CD4-positive, alpha-beta T cell treated with Interleukin-6 for 4 hours (primary cell): ENCODE results near the gene BACH1.
"Not testable (repeated sequence)": the region's sequence is repeated elsewhere in the genome, so short reads cannot be mapped to it uniquely, and the experiment has no call there.

Experiments used
- DNase-seq: peaks from one replicate; pipeline ENCODE4 v3.0.0-alpha.2; 2020; ENCODE audit warnings: mixed read lengths

The BACH1 gene

GRCh38 chr21:29298348-29299045, at the start of gene BACH1:
BACH1 (plus strand) TSS chr21:29298922; CDS start chr21:29321281, 22,359 bp downstream.
- peak; percentile 89 for DNase-seq

GRCh38 chr21:29249289-29249688, 49.4 kb upstream of the BACH1 start:
- not testable (repeated sequence) for DNase-seq

GRCh38 chr21:29250636-29251035, 48.1 kb upstream of the BACH1 start:
- DNase-seq, result no peak

- DNase-seq, result not testable (repeated sequence)
These were observed 44.9 kb upstream of the BACH1 start for GRCh38 chr21:29253861-29254260.

GRCh38 chr21:29254550-29254949, 44.2 kb upstream of the BACH1 start:
- no peak for DNase-seq

GRCh38 chr21:29256126-29256910, 42.4 kb upstream of the BACH1 start:
- DNase-seq, result no peak

- no peak for DNase-seq
These were observed 41.0 kb upstream of the BACH1 start for GRCh38 chr21:29257701-29258100.

GRCh38 chr21:29258626-29259338, 39.9 kb upstream of the BACH1 start:
- DNase-seq, result no peak

- no peak for DNase-seq
These were observed 38.3 kb upstream of the BACH1 start for GRCh38 chr21:29260461-29260860.

GRCh38 chr21:29261555-29262540, 36.9 kb upstream of the BACH1 start:
- no peak for DNase-seq

GRCh38 chr21:29264721-29265120, 34.0 kb upstream of the BACH1 start:
- DNase-seq, result no peak

GRCh38 chr21:29265690-29266479, 32.8 kb upstream of the BACH1 start:
- DNase-seq, result no peak

GRCh38 chr21:29267666-29268065, 31.1 kb upstream of the BACH1 start:
- no peak for DNase-seq

GRCh38 chr21:29271927-29272333, 26.8 kb upstream of the BACH1 start:
- no peak for DNase-seq

- no peak for DNase-seq
These were observed 21.3 kb upstream of the BACH1 start for GRCh38 chr21:29277442-29277841.

GRCh38 chr21:29279558-29279957, 19.2 kb upstream of the BACH1 start:
- DNase-seq, result no peak

GRCh38 chr21:29281801-29282200, 16.9 kb upstream of the BACH1 start:
- DNase-seq, result not testable (repeated sequence)

- DNase-seq, result no peak
These were observed 11.3 kb upstream of the BACH1 start for GRCh38 chr21:29287383-29287782.

- no peak for DNase-seq
These were observed 10.5 kb upstream of the BACH1 start for GRCh38 chr21:29288239-29288638.

- no peak for DNase-seq
These were observed 9.4 kb upstream of the BACH1 start for GRCh38 chr21:29289317-29289716.

GRCh38 chr21:29290240-29290639, 8.5 kb upstream of the BACH1 start:
- no peak for DNase-seq

- no peak for DNase-seq
These were observed 5.2 kb upstream of the BACH1 start for GRCh38 chr21:29293495-29293894.
